ENCODE data around the gene ARL6IP4.

Gene ARL6IP4

DNA sequence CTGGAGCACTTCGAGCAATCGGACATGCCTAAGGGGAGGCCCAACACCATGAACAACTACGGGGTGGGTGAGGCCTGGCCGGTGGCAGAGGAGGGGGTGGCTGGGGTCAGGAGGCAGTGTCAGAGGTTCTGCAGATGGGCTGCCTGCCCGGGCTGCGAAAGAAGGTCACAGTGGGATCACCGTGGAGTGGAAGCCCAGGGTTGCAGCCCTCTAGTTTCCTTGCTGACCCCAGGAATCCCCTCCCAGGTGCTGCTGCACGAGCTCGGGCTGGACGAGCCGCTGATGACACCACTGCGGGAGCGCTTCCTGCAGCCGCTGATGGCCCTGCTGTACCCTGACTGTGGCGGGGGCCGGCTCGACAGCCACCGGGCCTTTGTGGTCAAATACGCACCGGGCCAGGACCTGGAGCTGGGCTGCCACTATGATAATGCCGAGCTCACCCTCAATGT is 1.9 kb upstream of the ARL6IP4 start:
- DNase-seq (ENCODE audit: low read depth in 2 of 2), result no peak

DNA sequence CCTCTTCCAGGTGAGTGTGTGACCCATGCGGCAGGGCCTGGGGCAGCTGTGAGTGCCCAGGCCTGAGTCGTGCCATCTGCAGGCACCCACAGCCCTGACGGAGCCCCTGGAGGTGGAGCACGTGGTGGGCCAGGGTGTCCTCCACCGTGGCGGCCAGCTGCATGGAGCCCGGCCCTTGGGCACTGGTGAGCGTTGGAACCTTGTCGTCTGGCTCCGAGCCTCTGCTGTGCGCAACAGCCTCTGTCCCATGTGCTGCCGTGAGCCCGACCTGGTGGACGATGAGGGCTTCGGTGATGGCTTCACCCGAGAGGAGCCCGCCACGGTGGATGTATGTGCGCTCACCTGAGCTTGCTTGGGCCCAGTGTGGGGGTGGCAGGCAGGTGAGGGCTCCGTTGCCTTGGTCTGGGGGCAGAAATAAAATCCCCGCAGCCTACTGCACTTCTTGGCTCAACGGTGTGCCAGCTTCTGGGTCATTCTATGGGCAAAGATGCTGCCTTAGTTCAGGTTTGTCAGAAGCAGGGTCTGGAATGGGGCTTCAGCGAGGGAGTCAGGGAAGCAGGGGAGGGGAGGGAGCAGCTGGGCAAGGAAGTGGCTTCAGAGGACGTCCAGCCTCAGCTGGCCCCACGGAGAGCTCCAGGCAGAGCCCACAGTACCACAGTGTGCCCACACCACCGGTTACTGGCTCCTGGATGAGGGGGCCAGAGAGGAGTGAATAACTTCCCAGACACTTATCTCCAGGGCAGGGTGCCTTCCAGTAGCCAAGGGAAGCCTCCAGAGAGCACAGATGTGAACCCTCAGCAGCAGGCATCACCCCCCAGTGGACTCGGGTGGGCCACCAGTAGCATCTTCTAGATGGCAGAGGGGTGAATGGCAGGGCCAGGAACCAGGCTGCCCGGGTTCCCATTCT is 1.2 kb upstream of the ARL6IP4 start:
- DNase-seq (ENCODE audit: low read depth in 2 of 2), result no peak

DNA sequence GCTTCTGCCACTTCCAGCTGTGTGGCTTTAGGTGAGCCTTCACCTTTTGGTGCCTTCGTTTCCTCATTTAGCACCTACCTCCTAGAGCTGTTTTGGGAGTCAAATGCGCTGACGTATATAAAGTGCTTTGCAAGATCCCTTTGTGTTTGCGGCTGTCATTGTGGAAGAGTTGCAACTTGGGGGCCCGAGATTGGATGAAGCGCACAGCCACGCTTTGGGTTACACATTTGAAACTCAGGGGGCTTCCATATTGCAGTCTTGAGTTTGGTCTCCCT is 636 bp upstream of the ARL6IP4 start:
- DNase-seq (ENCODE audit: low read depth in 2 of 2), result no peak

DNA sequence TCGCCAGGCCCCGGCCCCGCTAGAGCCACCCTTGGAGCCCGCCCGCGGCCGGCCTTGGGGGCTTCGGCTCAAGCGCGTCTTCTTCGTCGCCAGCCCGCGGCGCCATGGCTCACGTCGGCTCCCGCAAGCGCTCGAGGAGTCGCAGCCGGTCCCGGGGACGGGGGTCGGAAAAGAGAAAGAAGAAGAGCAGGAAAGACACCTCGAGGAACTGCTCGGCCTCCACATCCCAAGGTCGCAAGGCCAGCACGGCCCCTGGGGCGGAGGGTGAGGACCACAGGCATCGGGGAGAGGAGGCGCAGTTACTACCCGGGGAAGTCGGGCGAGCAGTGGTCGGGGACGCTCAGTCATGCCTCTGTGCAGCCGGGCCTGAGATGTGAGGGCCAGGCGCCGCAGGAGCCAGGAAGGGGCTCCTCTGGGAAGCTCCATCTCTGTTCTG is 573 bp downstream of the ARL6IP4 start:
- no peak for DNase-seq (ENCODE audit: low read depth in 2 of 2)

DNA sequence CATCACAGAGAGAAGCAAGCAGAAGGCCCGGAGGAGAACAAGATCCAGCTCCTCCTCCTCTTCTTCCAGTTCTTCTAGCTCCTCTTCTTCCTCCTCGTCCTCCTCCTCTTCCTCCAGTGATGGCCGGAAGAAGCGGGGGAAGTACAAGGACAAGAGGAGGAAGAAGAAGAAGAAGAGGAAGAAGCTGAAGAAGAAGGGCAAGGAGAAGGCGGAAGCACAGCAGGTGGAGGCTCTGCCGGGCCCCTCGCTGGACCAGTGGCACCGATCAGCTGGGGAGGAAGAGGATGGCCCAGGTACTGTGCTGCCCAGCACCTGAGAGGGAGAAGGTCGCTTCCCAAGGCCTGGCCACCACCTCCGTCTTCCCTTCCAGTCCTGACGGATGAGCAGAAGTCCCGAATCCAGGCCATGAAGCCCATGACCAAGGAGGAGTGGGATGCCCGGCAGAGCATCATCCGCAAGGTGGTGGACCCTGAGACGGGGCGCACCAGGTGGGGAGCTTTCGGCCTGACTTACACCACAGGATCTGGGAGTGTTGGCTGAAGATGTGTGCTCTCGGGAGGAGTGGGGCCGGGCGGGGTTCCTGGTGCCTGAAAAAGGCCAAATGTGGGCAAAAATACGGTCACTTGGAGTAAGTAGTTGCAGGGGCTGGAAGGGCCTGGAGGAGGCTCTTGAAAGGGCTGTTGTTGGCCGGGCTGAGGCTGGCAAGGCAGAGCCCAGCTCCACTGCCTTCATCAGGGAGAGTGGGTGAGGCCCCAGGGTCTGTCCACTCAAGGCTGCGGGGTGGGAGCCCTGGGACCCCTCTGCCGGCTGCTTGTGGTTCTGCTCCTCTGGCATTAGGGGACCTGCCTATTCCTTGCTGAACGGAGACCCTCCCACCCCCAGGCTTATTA is 1.4 kb downstream of the ARL6IP4 start:
- DNase-seq (ENCODE audit: low read depth in 2 of 2), result no peak

DNA sequence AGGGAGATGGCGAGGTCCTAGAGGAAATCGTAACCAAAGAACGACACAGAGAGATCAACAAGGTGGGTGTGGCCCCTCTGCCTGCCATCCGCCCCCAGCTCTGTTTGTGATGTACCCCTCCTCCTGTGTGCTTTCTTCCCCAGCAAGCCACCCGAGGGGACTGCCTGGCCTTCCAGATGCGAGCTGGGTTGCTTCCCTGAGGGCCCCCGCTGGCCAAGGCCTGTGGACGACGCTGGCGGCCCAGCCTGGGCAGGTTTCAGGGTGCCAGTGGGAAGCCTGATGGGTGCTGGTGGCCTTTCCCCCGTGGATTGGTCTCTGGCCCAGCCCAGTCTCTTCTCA is 2.0 kb downstream of the ARL6IP4 start:
- no peak for DNase-seq (ENCODE audit: low read depth in 2 of 2)

DNA sequence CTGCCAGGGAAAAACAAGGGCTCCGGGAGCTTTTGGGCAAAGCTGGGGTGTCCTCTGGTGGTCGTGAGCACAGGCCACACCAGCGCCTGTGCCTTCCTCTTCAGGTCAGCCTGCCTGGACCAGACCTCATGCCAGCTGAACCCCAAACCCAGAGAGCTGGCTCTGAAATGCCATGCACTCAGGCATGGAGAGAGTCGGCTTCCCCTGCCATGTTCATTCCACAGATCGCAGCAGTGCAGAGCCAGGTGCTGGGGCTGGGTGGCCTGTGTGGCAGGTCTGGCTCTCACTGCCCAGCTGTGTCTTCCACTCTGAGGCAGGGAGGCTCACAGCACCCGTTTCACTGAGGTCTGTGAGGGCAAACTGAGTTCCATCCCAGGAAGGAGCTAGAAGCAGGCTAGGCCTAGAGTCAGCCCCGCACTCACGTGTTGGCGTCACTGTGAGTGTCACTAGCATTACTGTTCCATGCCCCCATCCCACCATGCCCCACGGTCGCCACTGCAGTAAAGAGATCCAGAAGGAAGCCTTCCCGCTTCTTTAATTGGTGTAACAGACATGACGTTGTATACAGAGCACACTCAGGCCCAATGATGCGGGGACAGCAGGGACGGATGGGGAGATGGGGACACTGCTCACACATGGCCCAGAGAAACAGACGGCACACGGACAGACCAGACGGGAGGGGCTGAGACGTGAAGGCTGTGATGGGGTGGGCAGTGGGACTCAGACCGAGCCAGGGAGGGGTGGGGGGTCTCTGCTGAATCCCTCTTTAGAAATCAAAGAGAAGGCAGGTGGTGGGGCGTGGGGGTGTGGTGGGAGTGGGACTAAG is 2.7 kb downstream of the ARL6IP4 start:
- DNase-seq (ENCODE audit: low read depth in 2 of 2), result no peak

DNA sequence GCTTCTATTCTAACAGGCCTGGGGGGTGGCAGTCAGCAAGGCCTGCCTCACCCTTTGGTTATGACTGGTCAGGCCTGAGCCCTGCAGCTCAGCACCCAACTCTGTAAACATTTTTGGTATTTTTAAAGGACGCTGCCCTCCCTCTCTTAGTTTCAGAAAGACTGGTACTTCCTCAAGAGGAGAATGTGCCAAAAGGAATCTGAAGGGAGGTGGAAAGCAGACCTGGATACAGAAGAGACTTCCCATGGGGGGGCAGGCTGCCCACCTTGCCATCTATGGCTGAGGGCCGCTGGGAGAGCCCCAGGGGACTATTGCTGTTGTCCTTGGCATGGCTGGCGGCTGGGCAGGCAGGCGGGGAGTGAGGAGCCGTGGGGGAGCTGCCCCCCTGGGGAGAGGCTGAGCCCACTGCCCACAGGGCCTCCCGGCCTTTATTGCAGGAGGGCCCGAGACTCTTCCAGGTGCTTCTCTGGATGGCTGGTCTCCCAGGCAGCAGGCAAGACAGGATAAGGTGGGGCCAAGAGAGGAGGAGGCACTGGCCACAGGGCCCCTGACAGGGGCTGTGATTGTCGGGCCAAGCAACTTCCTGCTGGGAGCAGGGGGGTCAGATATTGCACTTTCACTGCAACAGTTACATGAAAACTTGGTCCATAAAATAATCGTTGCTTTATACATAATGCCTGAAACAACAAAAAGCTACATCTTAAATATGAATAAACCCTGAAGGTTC is 3.5 kb downstream of the ARL6IP4 start:
- DNase-seq (ENCODE audit: low read depth in 2 of 2), result no peak

DNA sequence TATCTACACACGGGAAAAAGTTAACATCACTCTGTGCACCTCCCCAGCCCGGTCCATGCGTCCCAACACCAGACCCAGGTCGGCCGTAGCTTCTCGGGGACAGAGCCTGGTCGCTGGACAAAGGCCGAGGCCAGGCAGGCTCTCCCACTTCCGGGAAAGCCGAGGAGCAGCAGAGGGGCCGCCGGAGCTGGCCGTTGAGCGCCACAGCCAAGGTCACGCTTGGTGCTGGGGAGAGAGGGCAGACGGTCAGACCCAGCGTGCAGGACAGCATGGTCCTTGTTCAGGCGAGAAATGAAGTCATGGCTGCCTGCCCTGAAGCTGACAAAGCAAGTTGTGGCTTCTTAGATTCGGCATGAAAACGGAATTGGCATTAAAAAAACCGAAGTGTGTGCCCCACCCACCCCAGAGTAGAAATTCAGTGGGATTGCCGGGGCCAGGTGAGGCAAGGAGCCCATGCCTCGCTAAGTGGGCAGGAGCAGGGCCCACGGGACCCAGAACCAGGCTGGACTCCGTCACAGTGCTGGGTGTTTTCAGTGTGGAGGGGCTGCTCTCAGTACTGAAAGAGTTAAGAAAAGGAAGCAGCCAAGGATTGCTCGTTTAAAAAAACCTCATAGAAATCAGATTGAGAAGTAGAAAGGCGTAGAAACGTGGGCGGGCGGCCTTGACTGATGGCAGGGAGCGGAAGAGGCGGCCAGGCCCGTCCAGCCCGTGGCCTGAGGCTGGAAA is 4.3 kb downstream of the ARL6IP4 start:
- DNase-seq (ENCODE audit: low read depth in 2 of 2), result no peak

DNA sequence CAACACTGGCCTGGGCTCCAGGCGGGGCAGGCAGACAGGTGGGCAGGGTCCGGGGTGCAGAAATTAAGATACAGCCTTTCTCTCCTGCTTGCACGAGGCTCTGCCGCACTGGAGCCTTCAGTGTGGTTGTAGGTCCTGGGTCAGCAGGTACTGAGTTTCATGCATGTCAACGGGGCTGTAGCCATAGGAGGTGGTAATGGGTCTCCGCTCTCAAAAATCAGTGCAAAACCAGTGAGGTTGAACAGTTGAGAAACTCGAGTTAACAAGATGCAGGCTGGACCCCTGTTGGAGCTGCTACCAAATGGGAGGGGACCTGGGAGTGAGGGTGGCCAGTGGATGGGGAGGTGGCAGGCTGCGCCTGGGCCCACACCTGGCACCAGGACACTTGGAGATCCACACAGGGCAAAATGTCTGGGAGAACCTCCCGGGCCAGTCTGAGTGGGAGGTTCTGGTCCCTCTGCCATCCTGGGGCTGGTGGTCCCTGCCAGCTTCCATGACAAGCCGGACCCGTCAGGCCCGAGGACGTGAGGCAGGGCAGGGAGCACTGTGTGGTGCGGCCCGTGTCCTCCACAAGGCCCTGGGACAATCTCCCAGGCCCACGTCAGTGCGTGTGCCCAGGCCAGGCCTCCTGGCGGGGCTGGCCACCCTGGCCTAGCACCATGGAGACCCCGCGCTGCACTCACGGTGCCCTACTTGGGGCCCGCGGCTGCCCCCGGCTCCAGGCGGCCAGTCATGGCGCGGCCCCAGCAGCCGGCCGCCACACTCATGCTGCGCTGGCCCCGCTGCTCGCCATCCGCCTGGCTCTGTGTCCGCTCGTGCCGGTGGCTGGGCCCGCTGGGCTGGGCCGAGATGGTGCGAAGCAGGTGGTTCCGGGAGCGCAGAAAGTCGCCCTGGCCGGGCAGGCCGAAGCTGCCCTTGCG is 5.1 kb downstream of the ARL6IP4 start:
- DNase-seq (ENCODE audit: low read depth in 2 of 2), result no peak

DNA sequence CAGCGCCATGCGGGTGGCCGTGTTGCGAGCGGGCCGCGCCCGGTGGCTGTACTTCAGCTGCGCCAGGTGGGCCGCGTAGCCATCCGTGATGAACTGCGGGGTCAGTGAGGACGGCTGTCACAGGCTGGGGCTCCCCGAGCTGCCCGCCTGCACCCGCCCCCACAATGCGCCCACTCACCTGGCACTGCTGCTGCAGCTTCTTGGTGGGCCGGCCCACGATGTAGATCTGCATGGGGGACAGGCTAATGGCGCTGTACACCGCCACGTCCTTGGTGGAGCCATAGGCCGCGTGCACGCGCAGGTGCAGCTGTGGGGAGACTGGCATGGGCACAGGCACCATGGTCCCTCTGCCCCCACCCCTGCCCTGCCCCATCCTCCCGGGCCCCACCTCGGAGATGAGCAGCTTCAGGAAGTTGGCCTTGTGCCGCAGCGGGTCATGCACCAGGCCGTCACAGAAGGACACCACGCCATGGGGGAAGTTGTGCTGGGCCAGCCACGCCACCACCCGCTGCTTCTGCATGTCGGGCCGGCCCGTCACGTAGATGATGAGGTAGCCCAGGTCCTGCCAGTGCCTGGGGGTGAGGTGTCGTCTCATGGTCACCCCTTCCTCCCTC is 5.9 kb downstream of the ARL6IP4 start:
- DNase-seq (ENCODE audit: low read depth in 2 of 2), result no peak

DNA sequence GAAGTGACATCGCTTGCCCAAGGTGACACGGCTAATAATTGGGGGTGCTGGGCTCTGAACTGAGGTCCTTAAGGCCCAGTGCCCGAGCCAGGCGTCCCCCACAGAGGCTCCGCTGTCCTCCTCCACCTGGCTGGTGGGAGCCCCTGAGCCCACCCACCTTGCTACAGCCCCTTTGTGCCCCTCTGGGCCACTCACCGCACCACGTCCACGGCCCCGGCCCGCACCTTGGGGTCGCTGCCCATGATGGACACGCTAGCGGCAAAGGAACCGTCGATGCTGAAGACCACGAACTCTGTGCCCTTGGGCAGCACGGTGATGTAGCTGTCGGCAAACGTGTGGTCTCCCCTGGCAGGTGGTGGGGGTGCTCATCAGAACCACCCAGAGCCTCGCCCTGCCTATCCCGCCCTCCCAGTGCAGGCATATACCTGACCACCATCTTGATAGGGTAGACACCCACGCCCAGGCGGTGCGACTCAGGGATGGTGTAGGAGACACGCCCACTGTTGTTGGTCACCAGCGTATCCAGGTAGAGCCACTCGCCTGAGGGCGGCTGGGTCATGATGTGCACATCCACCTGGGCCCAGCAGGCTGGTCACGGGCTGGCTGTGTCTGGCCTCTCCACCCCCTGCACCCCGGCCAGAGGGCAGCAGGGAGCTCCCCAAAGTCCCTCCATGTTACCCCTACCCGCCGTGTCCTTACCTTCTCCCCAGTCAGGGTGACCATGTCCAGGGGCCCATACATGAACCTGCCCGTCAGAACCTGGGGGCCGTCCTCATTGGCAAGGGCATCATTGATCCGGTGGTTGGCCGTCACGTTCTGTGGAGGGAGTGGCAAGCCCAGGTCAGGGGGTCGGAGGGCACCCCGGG is 6.8 kb downstream of the ARL6IP4 start:
- DNase-seq (ENCODE audit: low read depth in 2 of 2), result no peak

DNA sequence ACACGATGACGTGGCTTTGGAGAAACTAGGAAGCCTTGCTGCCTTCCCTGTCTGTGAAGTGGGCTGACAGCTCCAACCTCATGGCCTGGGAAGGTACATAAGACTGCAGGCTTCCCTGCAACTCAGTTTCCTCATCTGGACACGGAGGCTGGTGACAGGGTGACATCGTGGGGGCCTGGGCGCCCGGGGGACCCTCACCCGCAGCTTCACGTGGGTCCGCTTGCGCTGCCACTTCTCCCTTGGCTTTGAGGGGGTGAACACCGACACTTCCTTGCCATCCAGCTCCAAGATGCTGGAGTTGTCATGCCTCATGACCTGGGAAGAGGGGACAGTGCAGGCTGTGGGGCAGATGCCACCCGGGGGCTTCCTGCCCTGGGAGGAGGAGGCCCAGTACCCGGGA is 7.6 kb downstream of the ARL6IP4 start:
- no peak for DNase-seq (ENCODE audit: low read depth in 2 of 2)

DNA sequence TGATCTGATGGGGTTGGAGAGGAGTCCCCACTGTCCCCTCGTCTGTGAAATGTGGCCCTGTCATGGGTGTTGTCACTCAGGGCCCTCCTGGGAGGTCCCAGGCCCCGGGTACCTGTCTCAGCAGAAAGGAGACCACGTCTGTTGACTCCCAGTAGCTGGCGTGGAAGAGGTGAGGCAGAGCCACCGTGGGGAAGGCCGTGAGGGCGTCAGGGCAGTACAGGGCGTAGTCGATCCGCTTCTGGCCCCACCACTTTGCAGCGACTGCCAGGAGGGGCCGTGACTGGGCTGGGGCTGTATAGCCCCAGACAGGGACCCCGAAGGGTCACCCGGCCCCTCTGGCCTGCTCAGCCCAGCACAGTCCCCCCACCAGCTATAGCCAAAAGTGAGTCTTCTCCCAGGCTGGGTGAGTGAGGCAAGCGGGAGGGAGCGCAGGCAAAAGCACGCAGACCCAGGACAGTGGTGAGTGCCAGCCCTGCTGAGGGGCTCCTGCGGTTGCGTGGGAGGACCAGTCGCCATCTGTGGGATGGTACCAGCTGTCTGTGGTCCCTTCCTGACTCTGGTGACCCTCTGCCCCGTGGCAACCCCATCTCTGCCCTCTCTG is 8.2 kb downstream of the ARL6IP4 start:
- no peak for DNase-seq (ENCODE audit: low read depth in 2 of 2)

DNA sequence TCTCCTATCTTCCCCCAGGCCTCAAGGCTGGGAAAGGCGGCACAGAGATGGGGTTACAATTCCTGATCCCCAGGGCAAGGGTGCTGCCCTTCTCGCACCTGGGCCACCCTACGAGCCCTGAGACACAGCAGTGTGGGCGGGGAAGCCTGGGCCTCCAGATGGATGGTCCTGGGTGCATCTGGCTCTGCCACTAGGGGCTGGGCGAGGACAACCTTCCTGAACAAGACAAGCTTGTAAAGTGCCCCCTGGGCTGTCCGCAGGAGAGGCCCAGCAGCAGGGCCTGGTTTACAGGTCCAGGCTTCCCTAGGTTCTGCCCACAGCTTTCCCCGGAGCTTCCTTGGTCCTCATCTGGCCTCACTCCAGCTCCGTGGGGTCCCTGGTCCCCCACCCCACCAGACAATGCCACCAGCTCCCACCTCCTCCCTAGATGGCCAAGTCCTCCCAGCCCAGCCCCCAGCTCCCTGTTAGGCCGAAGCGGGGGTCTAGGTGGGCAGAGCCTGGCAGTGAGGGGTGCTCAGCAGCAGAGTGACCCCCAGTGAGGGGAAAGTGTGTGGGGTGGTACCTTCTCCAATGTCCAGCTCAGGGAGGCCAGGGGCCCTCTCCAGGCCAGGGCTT is 8.9 kb downstream of the ARL6IP4 start:
- DNase-seq (ENCODE audit: low read depth in 2 of 2), result no peak

DNA sequence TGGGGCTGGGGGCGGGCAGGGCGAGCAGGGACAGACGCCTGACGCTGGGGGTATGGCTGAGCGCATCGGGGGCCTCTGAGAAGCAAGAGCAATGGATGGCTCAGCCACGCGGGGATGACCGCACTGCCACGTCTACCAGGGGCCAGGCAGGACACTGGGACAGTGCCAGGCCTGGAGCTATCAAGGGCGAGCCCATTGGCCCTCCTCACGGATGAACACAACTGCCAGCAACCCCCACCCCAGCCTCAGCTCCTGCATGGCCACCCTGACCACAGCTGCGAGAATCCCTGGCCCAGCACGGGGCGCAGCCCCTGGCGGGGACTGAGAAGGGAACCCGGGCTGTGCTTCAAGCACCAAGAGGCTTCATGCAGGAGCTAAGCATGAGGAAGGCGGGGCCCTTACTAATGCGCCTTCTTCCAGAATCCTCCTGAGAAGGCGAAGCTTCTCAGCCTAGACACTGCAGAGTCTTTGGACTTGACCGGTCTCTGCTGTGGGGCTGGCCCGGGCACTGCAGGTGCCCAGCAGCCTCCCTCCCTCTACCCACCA is 9.5 kb downstream of the ARL6IP4 start:
- no peak for DNase-seq (ENCODE audit: low read depth in 2 of 2)

DNA sequence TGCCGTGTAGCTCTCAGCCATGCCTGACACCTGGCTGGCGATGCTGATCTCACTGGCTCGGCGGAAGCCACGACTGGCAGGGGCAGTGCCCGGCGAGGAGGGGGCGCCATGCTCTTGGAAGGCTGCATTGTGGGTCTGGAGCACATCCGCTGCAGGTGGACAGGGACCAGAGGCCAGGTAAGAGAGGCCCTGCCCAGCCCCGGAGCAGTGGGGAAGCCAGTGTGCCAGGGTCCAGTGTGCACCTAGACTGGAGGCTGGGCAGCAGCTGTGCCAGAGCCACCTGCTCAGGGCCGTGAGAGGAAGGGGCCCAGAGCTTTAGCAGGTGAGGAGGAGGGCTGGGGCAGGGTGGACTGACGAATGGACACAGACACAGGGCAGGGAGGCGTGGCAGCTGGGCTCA is 10.1 kb downstream of the ARL6IP4 start:
- DNase-seq (ENCODE audit: low read depth in 2 of 2), result no peak
